Ovary (tissue), 3 donors: ENCODE data around the gene IMMT.

Experiments
- EP300 ChIP-seq: sonication (generic); formaldehyde crosslinking; IDR thresholded peaks from one replicate; pipeline ENCODE4 v1.6.1; 2017; ENCODE audit warnings: antibody characterized with exemption
- POLR2A ChIP-seq: fragments of 450-650 bp; IDR thresholded peaks from one replicate; pipeline ENCODE4 v1.6.1; 2017; ENCODE audit warnings: antibody characterized with exemption, mild to moderate bottlenecking, moderate library complexity
- TF ChIP-seq, protein P1 (sequence below), 3 donors: fragments of 450-650 bp in 2 of 3; fragments of 200-600 bp in 1 of 3; IDR thresholded peaks; one replicate each; pipeline versions ENCODE4 v1.5.1 to v1.8.0; 2016 to 2022; ENCODE audit warnings: antibody characterized with exemption in 3 of 3, mild to moderate bottlenecking in 1 of 3
- donor health status: DM: no; HTN: no; CAD: no.

DNA sequence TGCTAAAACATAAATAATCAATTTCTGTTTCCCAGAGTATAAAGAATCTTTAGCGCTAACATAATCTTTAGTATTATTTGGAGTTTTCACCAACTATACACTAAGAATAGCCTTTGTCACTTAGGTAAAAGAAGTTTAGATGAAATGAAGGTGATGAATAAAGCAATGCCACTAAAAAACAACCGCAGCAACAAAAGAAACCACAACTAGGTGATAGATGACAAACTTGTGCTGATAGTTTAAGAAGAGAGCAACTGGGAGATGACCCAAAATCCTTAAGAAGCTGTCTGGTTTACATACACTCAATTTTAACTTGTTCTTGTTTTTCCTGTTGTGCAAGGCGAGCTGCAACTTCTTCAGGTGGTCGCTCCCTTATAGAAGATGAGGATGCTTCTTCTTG, 24.8 kb downstream of the IMMT start:
- TF ChIP-seq, protein P1, sequence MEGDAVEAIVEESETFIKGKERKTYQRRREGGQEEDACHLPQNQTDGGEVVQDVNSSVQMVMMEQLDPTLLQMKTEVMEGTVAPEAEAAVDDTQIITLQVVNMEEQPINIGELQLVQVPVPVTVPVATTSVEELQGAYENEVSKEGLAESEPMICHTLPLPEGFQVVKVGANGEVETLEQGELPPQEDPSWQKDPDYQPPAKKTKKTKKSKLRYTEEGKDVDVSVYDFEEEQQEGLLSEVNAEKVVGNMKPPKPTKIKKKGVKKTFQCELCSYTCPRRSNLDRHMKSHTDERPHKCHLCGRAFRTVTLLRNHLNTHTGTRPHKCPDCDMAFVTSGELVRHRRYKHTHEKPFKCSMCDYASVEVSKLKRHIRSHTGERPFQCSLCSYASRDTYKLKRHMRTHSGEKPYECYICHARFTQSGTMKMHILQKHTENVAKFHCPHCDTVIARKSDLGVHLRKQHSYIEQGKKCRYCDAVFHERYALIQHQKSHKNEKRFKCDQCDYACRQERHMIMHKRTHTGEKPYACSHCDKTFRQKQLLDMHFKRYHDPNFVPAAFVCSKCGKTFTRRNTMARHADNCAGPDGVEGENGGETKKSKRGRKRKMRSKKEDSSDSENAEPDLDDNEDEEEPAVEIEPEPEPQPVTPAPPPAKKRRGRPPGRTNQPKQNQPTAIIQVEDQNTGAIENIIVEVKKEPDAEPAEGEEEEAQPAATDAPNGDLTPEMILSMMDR (IDR thresholded peaks at IDR 0.05): no peak
- TF ChIP-seq POLR2A (no peak), EP300 (no peak)
